Activated B cell treated with CpG ODN at 0.5 μM for 24 hours (primary cell): ENCODE measurements around the gene FADS1. TPM values are rescaled to one million over a fixed set of nuclear protein-coding genes. Genes with fewer than 3 reads are reported as not detected.

Experiments used
- ATAC-seq: fragments of 200-7000 bp; cut with Tn5 transposase; one replicate; pipeline ENCODE4 v1.10.0; 2021; ENCODE audit warnings: low read depth, mild to moderate bottlenecking, moderate library complexity
- CTCF ChIA-PET: fragments of 350-600 bp; sonication (Branson Sonifier 250); formaldehyde crosslinking; loops from one replicate; lab custom pipeline; 2021; ENCODE audit warnings: antibody characterized with exemption; lab: Charles Lee
- POLR2A ChIA-PET: fragments of 350-600 bp; sonication (Branson Sonifier 250); formaldehyde crosslinking; loops from one replicate; lab custom pipeline; 2021; ENCODE audit warnings: antibody characterized with exemption; lab: Charles Lee
- DNase-seq: peaks from one replicate; pipeline ENCODE4 v3.0.0; 2022
- H3K27ac Mint-ChIP-seq: one replicate; pipeline ENCODE4 v1.8.0; 2020; ENCODE audit warnings: mixed read lengths
- H3K27me3 Mint-ChIP-seq: one replicate; pipeline ENCODE4 v1.8.0; 2021; ENCODE audit warnings: mixed read lengths
- H3K36me3 Mint-ChIP-seq: one replicate; pipeline ENCODE4 v1.8.0; 2021; ENCODE audit warnings: low read depth, mixed read lengths
- H3K4me1 Mint-ChIP-seq: one replicate; pipeline ENCODE4 v1.8.0; 2021; ENCODE audit warnings: mixed read lengths
- H3K4me3 Mint-ChIP-seq: one replicate; pipeline ENCODE4 v1.8.0; 2020; ENCODE audit warnings: mild to moderate bottlenecking, mixed read lengths
- H3K9me3 Mint-ChIP-seq: one replicate; pipeline ENCODE4 v1.8.0; 2020; ENCODE audit warnings: mixed read lengths
- intact Hi-C: fragments of 100-400 bp; cut with micrococcal nuclease; formaldehyde crosslinking; loops from one replicate; pipeline ENCODE4 v1.15.1; 2024
- total RNA-seq: library from RNA; stranded (reverse); gene quantifications from 2 replicates; pipeline ENCODE4 v1.2.3, GENCODE V29; 2022
- TF ChIP-seq, protein P1 (sequence below): fragments of 200-600 bp; IDR thresholded peaks from one replicate; pipeline ENCODE4 v1.8.0; 2022; ENCODE audit warnings: antibody characterized with exemption, mild to moderate bottlenecking

FADS1 gene
- total RNA-seq, 1 donor from 2014 or later, result 23.3 TPM

DNA sequence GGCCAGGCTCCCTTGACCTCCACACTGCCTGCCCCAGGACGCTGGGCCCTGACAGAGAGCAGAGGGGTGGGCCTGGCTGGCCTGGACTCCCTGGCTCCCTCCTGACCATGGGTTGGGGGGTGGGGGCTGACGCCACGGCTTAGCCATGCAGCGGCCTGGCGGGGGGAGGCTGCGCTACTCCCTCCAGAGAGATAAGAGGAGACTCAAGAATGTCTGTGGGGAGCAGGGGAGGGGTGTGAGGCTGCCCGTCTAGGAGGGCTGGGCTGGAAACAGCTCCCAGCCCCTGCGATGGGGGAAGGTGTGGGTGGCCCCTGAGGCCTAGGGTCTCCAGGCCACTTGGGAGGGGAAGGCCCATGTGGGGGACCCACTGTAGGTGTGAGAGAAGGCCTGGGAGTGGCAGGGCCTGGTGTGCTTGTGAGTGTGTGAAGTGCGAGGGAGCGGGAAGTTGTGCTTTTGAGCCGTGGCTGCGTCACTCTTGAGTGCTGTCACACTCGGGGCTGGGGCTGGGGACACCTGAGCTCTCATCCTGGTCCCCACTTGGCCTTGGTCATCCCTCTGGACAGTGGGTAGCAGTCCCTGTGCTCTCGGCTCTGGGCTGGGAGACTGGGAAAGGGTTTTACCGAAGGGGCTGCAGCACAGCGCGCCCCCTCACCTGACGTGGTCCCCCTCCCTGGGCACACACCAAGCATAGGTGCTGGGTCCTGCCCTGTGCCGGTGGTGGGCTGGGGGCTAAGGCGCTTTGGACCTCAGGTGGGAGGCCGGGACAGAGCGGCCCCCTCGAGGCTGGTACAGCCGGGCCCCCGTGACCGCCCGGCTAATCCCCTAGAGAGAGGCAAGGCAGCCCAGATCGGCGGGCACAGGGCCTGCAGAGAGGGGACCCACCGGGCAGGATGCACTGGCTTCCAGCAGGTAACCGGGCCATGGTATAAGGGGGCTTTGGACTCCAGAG lies 62.0 kb downstream of the FADS1 start:
- CTCF ChIA-PET, result no interaction called here
- no peaks in the 10 kb centered on the region for H3K36me3 Mint-ChIP-seq
- peaks cover 21% of the 10 kb centered on the region for H3K4me1 Mint-ChIP-seq
- no peaks in the 10 kb centered on the region for H3K9me3 Mint-ChIP-seq
- ATAC-seq, result no peak
- POLR2A ChIA-PET, result no interaction called here
- intact Hi-C loops, result loop anchor here (5.0 kb wide), 1 partner anchor 37 kb away; the partner anchor contains the start of genes FEN1 and TMEM258
- DNase-seq, result no peak
- TF ChIP-seq, protein P1, sequence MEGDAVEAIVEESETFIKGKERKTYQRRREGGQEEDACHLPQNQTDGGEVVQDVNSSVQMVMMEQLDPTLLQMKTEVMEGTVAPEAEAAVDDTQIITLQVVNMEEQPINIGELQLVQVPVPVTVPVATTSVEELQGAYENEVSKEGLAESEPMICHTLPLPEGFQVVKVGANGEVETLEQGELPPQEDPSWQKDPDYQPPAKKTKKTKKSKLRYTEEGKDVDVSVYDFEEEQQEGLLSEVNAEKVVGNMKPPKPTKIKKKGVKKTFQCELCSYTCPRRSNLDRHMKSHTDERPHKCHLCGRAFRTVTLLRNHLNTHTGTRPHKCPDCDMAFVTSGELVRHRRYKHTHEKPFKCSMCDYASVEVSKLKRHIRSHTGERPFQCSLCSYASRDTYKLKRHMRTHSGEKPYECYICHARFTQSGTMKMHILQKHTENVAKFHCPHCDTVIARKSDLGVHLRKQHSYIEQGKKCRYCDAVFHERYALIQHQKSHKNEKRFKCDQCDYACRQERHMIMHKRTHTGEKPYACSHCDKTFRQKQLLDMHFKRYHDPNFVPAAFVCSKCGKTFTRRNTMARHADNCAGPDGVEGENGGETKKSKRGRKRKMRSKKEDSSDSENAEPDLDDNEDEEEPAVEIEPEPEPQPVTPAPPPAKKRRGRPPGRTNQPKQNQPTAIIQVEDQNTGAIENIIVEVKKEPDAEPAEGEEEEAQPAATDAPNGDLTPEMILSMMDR, result no peak
- H3K27ac Mint-ChIP-seq, result no peak overlapping the region
- H3K27me3 Mint-ChIP-seq, result peaks cover 27% of the 10 kb centered on the region
- no peak overlapping the region for H3K4me3 Mint-ChIP-seq

DNA sequence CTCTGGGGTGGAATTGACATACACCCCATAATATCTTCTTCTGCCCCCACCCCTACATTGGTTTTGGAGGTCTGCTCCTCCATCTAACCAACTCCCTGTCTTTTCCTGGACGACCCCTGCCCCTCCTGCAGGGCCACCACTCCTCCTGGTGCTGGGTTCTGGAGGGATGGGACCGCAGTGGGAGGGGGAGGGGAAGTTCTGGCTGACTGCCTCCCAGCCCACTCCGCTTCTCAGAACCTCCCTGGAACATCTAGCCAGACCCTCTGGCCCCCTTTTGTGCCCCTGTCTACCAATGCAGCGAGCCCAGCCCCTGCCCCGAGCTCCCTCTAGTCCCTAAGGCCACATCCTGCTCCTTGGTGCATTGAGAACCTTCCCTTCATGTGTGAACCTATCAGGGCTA lies 63.1 kb downstream of the FADS1 start:
- H3K4me1 Mint-ChIP-seq, result peaks cover 21% of the 10 kb centered on the region
- no peak for DNase-seq
- POLR2A ChIA-PET, result no interaction called here
- H3K27me3 Mint-ChIP-seq, result peaks cover 34% of the 10 kb centered on the region
- H3K9me3 Mint-ChIP-seq, result no peaks in the 10 kb centered on the region
- H3K36me3 Mint-ChIP-seq, result no peaks in the 10 kb centered on the region
- H3K27ac Mint-ChIP-seq, result no peak overlapping the region
- no peak for ATAC-seq
- intact Hi-C loops, result loop anchor here (5.0 kb wide), 1 partner anchor 39 kb away; the partner anchor contains the start of genes FEN1 and TMEM258
- peak overlapping the region; percentile 6 for H3K4me3 Mint-ChIP-seq
- CTCF ChIA-PET, result interaction anchor here (0.6 to 1.8 kb wide), 2 partner anchors 12 to 354 kb away, joined by 3 to 8 read pairs; no protein-coding TSS in a partner anchor
- TF ChIP-seq, protein P1, result no peak

- POLR2A ChIA-PET, result no interaction called here
- Mint-ChIP-seq H3K27me3 (peaks cover 34% of the 10 kb centered on the region), H3K27ac (no peak overlapping the region), H3K9me3 (no peaks in the 10 kb centered on the region), H3K4me3 (peak overlapping the region; percentile 77), H3K4me1 (peaks cover 21% of the 10 kb centered on the region), H3K36me3 (no peaks in the 10 kb centered on the region)
- TF ChIP-seq, protein P1, result no peak
- CTCF ChIA-PET, result interaction anchor here (0.6 to 1.8 kb wide), 2 partner anchors 13 to 355 kb away, joined by 3 to 8 read pairs; no protein-coding TSS in a partner anchor
- no peak for DNase-seq
- intact Hi-C loops, result loop anchor here (1.0 to 5.0 kb wide), 2 partner anchors 23 to 39 kb away; partner anchors contain the start of genes FEN1 and TMEM258
- ATAC-seq, result no peak
These were observed 63.8 kb downstream of the FADS1 start for GRCh38 chr11:61752925-61753521.

DNA sequence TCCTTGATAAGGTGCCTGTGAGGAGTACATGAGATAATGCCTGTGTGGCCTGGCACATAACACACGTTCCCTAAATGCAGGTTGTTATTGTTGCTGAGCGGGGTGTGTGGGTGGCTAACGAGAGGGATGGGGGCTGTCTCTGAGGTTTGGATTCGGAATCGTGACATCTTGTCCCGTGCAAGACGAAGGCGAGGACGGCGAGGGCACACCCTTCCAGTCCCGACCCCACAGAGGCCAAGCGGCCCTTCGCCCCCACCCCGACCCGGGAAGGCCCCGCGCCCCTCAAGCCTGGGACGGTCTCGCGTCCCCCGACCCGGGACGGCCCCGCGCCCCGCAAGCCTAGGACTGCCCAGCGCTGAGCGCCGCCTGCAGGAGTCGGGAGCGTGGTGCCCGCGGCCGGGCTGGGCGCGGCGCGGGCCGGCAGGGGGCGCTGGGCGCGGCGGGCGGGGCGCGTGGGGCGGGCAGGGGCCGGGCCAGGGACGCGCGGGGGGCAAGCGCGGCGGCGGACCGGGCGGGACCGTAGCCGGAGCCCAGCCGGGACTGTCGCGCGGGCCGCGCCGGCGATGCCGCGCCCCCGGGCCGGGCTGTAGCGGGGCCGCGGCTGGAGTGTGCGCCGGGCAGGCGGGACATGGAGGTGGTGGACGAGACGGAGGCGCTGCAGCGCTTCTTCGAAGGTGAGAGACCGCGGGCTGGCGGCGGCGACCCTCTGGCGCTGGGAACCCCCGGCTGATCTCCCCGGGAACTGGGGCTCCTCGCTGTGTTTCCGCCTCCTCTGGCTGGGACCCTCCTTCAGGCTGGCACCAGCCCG lies 64.5 kb downstream of the FADS1 start, which contains the start of gene MYRF:
TSS of gene MYRF (plus strand) at position 520 of the 808 bp plus-strand sequence. CDS start at position 629, 109 bp downstream.
- TF ChIP-seq, protein P1, result no peak
- intact Hi-C loops, result loop anchor here (1.0 to 5.0 kb wide), 2 partner anchors 24 to 40 kb away; partner anchors contain the start of genes FEN1 and TMEM258
- Mint-ChIP-seq H3K4me1 (peaks cover 21% of the 10 kb centered on the region), H3K27me3 (peaks cover 34% of the 10 kb centered on the region), H3K27ac (no peak within 1 kb of the TSS), H3K9me3 (no peaks in the 10 kb centered on the region), H3K4me3 (peak within 1 kb of the TSS; percentile 77), H3K36me3 (no peaks in the 10 kb centered on the region)
- ChIA-PET CTCF (interaction anchor here (1.2 to 1.8 kb wide), 3 partner anchors 18 to 356 kb away, joined by 3 to 8 read pairs (median 4); no protein-coding TSS in a partner anchor), POLR2A (no interaction called here)
- ATAC-seq, result peak; percentile 67
- DNase-seq, result peak; percentile 67
